H9 (cell line): ENCODE data around the gene OSGIN1. TPM values are rescaled to one million over a fixed set of nuclear protein-coding genes. Genes with fewer than 3 reads are reported as not detected.
A peak's percentile ranks its signal among the peaks of the same experiment; 100 is the strongest.

ENCODE experiments used
- DNase-seq: peaks from one replicate; pipeline ENCODE4 v3.0.0-alpha.2; 2017
- H2AFZ ChIP-seq: one replicate; pipeline ENCODE4 v1.6.1; 2013; ENCODE audit warnings: mild to moderate bottlenecking, low read length, control low read depth, moderate library complexity
- H2AK5ac ChIP-seq: 2 replicates; pipeline ENCODE4 v1.6.1; 2013; ENCODE audit warnings: low read length, control low read depth, mixed read lengths; ENCODE audit not compliant: insufficient read length
- H2BK120ac ChIP-seq: one replicate; pipeline ENCODE4 v1.6.1; 2013; ENCODE audit warnings: low read depth, mild to moderate bottlenecking, low read length, control low read depth, inconsistent platforms; ENCODE audit not compliant: poor library complexity, severe bottlenecking
- H2BK12ac ChIP-seq: 2 replicates; pipeline ENCODE4 v1.6.1; 2013; ENCODE audit warnings: low read length, control low read depth, mixed read lengths, low read depth; ENCODE audit not compliant: insufficient read length
- H2BK15ac ChIP-seq: 2 replicates; pipeline ENCODE4 v1.6.1; 2013; ENCODE audit warnings: low read depth, low read length, control low read depth
- H2BK20ac ChIP-seq: one replicate; pipeline ENCODE4 v1.6.1; 2013; ENCODE audit warnings: low read depth, mild to moderate bottlenecking, low read length, control low read depth, inconsistent platforms; ENCODE audit not compliant: poor library complexity, severe bottlenecking
- H2BK5ac ChIP-seq: 2 replicates; pipeline ENCODE4 v1.6.1; 2013; ENCODE audit warnings: low read length, control low read depth, mixed read lengths; ENCODE audit not compliant: insufficient read length
- H3K14ac ChIP-seq: 2 replicates; pipeline ENCODE4 v1.6.1; 2013; ENCODE audit warnings: low read length, control low read depth; ENCODE audit not compliant: insufficient read depth
- H3K18ac ChIP-seq: 2 replicates; pipeline ENCODE4 v1.6.1; 2013; ENCODE audit warnings: low read depth, mild to moderate bottlenecking, mixed read lengths, low read length, control low read depth; ENCODE audit not compliant: insufficient read length
- H3K23ac ChIP-seq: 2 replicates; pipeline ENCODE4 v1.6.1; 2013; ENCODE audit warnings: low read length, control low read depth, mixed read lengths, low read depth; ENCODE audit not compliant: insufficient read length
- H3K23me2 ChIP-seq: 2 replicates; pipeline ENCODE4 v1.6.1; 2013; ENCODE audit warnings: low read depth, mild to moderate bottlenecking, mixed read lengths, low read length, control low read depth; ENCODE audit not compliant: insufficient read length, poor library complexity, severe bottlenecking
- H3K27ac ChIP-seq: 2 replicates; pipeline ENCODE4 v1.5.1; 2013; ENCODE audit warnings: low read length, control low read depth, mixed read lengths, low read depth; ENCODE audit not compliant: insufficient read length
- H3K27me3 ChIP-seq: 2 replicates; pipeline ENCODE4 v1.6.1; 2013; ENCODE audit warnings: low read length, control low read depth, inconsistent platforms; ENCODE audit not compliant: insufficient read depth
- H3K4ac ChIP-seq: 2 replicates; pipeline ENCODE4 v1.6.1; 2013; ENCODE audit warnings: low read depth, mild to moderate bottlenecking, control low read depth, inconsistent platforms, low read length, moderate library complexity
- H3K4me1 ChIP-seq: 2 replicates; pipeline ENCODE4 v1.6.1; 2013; ENCODE audit warnings: low read length, control low read depth, inconsistent platforms; ENCODE audit not compliant: insufficient read depth
- H3K4me2 ChIP-seq: 2 replicates; pipeline ENCODE4 v1.6.1; 2013; ENCODE audit warnings: low read length, control low read depth, mixed read lengths; ENCODE audit not compliant: insufficient read length, insufficient read depth
- H3K56ac ChIP-seq: 2 replicates; pipeline ENCODE4 v1.6.1; 2013; ENCODE audit warnings: low read depth, mild to moderate bottlenecking, mixed read lengths, low read length, control low read depth; ENCODE audit not compliant: insufficient read length
- H3K79me1 ChIP-seq: 2 replicates; pipeline ENCODE4 v1.6.1; 2013; ENCODE audit warnings: low read depth, mild to moderate bottlenecking, moderate library complexity, low read length, control low read depth, inconsistent platforms; ENCODE audit not compliant: insufficient read depth, poor library complexity, severe bottlenecking
- H3K79me2 ChIP-seq: 2 replicates; pipeline ENCODE4 v1.6.1; 2013; ENCODE audit warnings: low read length, control low read depth, inconsistent platforms; ENCODE audit not compliant: insufficient read depth
- H3K9ac ChIP-seq: 2 replicates; pipeline ENCODE4 v1.6.1; 2013; ENCODE audit warnings: low read length, control low read depth, mixed read lengths; ENCODE audit not compliant: insufficient read length; ENCODE audit errors: extremely low read depth
- H3K9me3 ChIP-seq: one replicate; pipeline ENCODE4 v1.6.1; 2013; ENCODE audit warnings: low read depth, low read length, inconsistent platforms; ENCODE audit not compliant: control insufficient read depth
- H3T11ph ChIP-seq: one replicate; pipeline ENCODE4 v1.6.1; 2013; ENCODE audit warnings: mild to moderate bottlenecking, low read length, control low read depth, inconsistent platforms
- H4K20me1 ChIP-seq: one replicate; pipeline ENCODE4 v1.6.1; 2013; ENCODE audit not compliant: control insufficient read depth, insufficient read length, insufficient read depth
- H4K5ac ChIP-seq: 2 replicates; pipeline ENCODE4 v1.6.1; 2013; ENCODE audit warnings: low read depth, mild to moderate bottlenecking, mixed read lengths, low read length, control low read depth; ENCODE audit not compliant: insufficient read length
- H4K8ac ChIP-seq: replicated peaks from 2 replicates; pipeline ENCODE4 v1.6.1; 2013; ENCODE audit warnings: low read length, control low read depth, mixed read lengths, low read depth; ENCODE audit not compliant: insufficient read length
- H4K91ac ChIP-seq: 2 replicates; pipeline ENCODE4 v1.6.1; 2013; ENCODE audit warnings: low read depth, mild to moderate bottlenecking, moderate library complexity, mixed read lengths, low read length, control low read depth; ENCODE audit not compliant: insufficient read length
- H3K27ac Mint-ChIP-seq, 3 experiments: 2 replicates in 2 of 3; 3 replicates in 1 of 3; pipeline ENCODE4 v1.8.0; 2020 to 2021; ENCODE audit warnings: mixed read lengths in 3 of 3, mild to moderate bottlenecking in 1 of 3, moderate library complexity in 1 of 3
- H3K27me3 Mint-ChIP-seq: 2 replicates; pipeline ENCODE4 v1.8.0; 2021; ENCODE audit warnings: low read depth, mild to moderate bottlenecking, moderate library complexity, mixed read lengths
- H3K36me3 Mint-ChIP-seq, 3 experiments: 2 replicates in 2 of 3; 3 replicates in 1 of 3; pipeline ENCODE4 v1.8.0; 2020 to 2021; ENCODE audit warnings: low read depth in 3 of 3, mixed read lengths in 3 of 3; ENCODE audit not compliant: insufficient read depth in 1 of 3
- H3K4me1 Mint-ChIP-seq, 2 experiments: 2 replicates each; pipeline ENCODE4 v1.8.0; 2020; ENCODE audit warnings: mixed read lengths in 2 of 2
- H3K4me3 Mint-ChIP-seq, 2 experiments: 2 replicates in 1 of 2; 3 replicates in 1 of 2; pipeline ENCODE4 v1.8.0; 2020 to 2021; ENCODE audit warnings: mild to moderate bottlenecking in 2 of 2, mixed read lengths in 2 of 2, moderate library complexity in 1 of 2
- H3K9me3 Mint-ChIP-seq, 2 experiments: 2 replicates in 1 of 2; 3 replicates in 1 of 2; pipeline ENCODE4 v1.8.0; 2020; ENCODE audit warnings: mild to moderate bottlenecking in 2 of 2, mixed read lengths in 2 of 2, moderate library complexity in 1 of 2
- CTCF ChIP-seq: fragments of 200-600 bp; sonication (generic); conservative IDR thresholded peaks from 3 replicates; pipeline ENCODE4 v1.8.0; 2021; ENCODE audit warnings: antibody characterized with exemption, mild to moderate bottlenecking
- WGBS: extraction: QIAGEN DNeasy Blood & Tissue Kit; methylation state at CpG from one replicate; pipeline ENCODE4 v1.1.7; 2013; ENCODE audit warnings: missing lambda C conversion rate, low lambda C conversion rate, mixed read lengths; ENCODE audit not compliant: insufficient read length; ENCODE audit errors: extremely low coverage; 5-methylcytosine and 5-hydroxymethylcytosine counted together
- total RNA-seq: library from RNA; stranded (reverse); gene quantifications from 2 replicates; pipeline ENCODE4 v1.2.1, GENCODE V29; 2021

The OSGIN1 gene
- total RNA-seq, 1 experiment from 2014 or later: 0.63 TPM

- H3K4me2 ChIP-seq: no peak overlapping the region
- no peak overlapping the region for H4K91ac ChIP-seq
- H3K4ac ChIP-seq: no peak overlapping the region
- Mint-ChIP-seq H3K27me3 (peaks cover 5% of the 10 kb centered on the region), H3K4me3 (no peak overlapping the region), H3K36me3 (peaks cover 0 to 6% (median 5%) of the 10 kb centered on the region in 3 experiments; a peak in 3 of 7 replicates), H3K9me3 (no peaks in the 10 kb centered on the region), H3K4me1 (peaks cover 5 to 16% of the 10 kb centered on the region in 2 experiments), H3K27ac (peak overlapping the region in 1 of 3 experiments; percentile 44; a peak in 1 of 7 replicates)
- no peak overlapping the region for H3K27ac ChIP-seq
- H2BK20ac ChIP-seq: no peak overlapping the region
- no peaks in the 10 kb centered on the region for H3K23me2 ChIP-seq
- H3K23ac ChIP-seq: no peak overlapping the region
- TF ChIP-seq CTCF: no peak
- H2AFZ ChIP-seq: no peak overlapping the region
- no peak overlapping the region for H3K18ac ChIP-seq
- H3T11ph ChIP-seq: no peak overlapping the region
- no peak overlapping the region for H2BK5ac ChIP-seq
- no peak overlapping the region for H3K14ac ChIP-seq
- no peaks in the 10 kb centered on the region for H4K20me1 ChIP-seq
- no peak overlapping the region for H2BK120ac ChIP-seq
- no peak overlapping the region for H3K56ac ChIP-seq
- WGBS: no CpG with 5 or more reads among the region's 14 CpGs
- no peak overlapping the region for H2AK5ac ChIP-seq
- no peak overlapping the region for H2BK12ac ChIP-seq
- H3K9me3 ChIP-seq: no peaks in the 10 kb centered on the region
- H2BK15ac ChIP-seq: no peak overlapping the region
- no peak overlapping the region for H3K9ac ChIP-seq
- no peaks in the 10 kb centered on the region for H3K27me3 ChIP-seq
- H3K79me2 ChIP-seq: no peaks in the 10 kb centered on the region
- no peak for DNase-seq
- H4K5ac ChIP-seq: no peak overlapping the region
- H3K4me1 ChIP-seq: no peaks in the 10 kb centered on the region
- H3K79me1 ChIP-seq: no peaks in the 10 kb centered on the region
- no peak overlapping the region for H4K8ac ChIP-seq
Measured at GRCh38 chr16:83942074-83942473, 11.0 kb upstream of the OSGIN1 start.
